ENCODE data around the gene MED4.

The MED4 gene

DNA sequence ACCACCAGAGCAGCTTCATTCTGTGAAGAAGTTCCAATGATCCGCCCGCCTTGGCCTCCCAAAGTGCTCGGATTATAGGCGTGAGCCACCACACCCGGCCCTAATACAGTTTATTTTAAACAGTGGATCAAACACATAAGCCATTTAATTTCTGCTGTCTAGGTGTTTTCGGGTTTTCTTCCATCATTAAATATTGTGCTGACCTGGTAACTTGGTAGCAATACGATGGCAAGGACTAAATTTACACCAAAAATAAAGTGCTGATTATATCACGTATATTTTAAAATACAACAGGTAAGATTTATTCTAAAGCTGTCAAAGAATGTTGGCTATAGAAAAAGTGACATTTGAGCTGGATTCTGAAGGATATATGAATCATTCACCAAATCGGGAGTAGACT is 1.3 kb downstream of the MED4 start:
- H3K4me1 ChIP-seq (ENCODE audit: low read length) = 0 out of 2 replicates have a peak, but pooled peaks cover 5% of the 10 kb centered on the region
- no peaks in the 10 kb centered on the region for H3F3A ChIP-seq (ENCODE audit: insufficient read depth, low read length)
- H3K9ac ChIP-seq (ENCODE audit: low read length) = no peak overlapping the region; the same call in 1 of the 2 replicates
- peak overlapping the region; percentile 86; the same call in 1 of the 2 replicates for H3K4me2 ChIP-seq (ENCODE audit: low read depth, low read length)
- peaks cover 3% of the 10 kb centered on the region; the same call in 1 of the 2 replicates for H4K20me1 ChIP-seq (ENCODE audit: insufficient read depth, low read length)
- TF ChIP-seq EZH2phosphoT487 (IDR thresholded peaks at IDR 0.05; ENCODE audit: low read length) (no peak), EZH2 (optimal IDR thresholded peaks at IDR 0.05; ENCODE audit: low read depth, low read length) (no peak)
- TF ChIP-seq, protein P1, sequence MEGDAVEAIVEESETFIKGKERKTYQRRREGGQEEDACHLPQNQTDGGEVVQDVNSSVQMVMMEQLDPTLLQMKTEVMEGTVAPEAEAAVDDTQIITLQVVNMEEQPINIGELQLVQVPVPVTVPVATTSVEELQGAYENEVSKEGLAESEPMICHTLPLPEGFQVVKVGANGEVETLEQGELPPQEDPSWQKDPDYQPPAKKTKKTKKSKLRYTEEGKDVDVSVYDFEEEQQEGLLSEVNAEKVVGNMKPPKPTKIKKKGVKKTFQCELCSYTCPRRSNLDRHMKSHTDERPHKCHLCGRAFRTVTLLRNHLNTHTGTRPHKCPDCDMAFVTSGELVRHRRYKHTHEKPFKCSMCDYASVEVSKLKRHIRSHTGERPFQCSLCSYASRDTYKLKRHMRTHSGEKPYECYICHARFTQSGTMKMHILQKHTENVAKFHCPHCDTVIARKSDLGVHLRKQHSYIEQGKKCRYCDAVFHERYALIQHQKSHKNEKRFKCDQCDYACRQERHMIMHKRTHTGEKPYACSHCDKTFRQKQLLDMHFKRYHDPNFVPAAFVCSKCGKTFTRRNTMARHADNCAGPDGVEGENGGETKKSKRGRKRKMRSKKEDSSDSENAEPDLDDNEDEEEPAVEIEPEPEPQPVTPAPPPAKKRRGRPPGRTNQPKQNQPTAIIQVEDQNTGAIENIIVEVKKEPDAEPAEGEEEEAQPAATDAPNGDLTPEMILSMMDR (IDR thresholded peaks at IDR 0.05; ENCODE audit: low read length) = no peak
- no peaks in the 10 kb centered on the region for H3K27me3 ChIP-seq (replicated peaks; ENCODE audit: insufficient read depth, low read length)
- no peaks in the 10 kb centered on the region for H3K9me2 ChIP-seq (replicated peaks; ENCODE audit: insufficient read depth, low read length)
- peaks cover 63% of the 10 kb centered on the region for H3K79me2 ChIP-seq (ENCODE audit: low read length)
- H3K27ac ChIP-seq (ENCODE audit: low read length) = no peak overlapping the region
- no peak for DNase-seq
- H3K36me3 ChIP-seq (replicated peaks; ENCODE audit: insufficient read depth, low read length) = no peaks in the 10 kb centered on the region
- no peaks in the 10 kb centered on the region for H3K9me3 ChIP-seq (replicated peaks; ENCODE audit: insufficient read depth, low read length)
- no peak overlapping the region for H2AFZ ChIP-seq (ENCODE audit: low read length)
- peak overlapping the region; percentile 83 for H3K4me3 ChIP-seq (ENCODE audit: low read length)

DNA sequence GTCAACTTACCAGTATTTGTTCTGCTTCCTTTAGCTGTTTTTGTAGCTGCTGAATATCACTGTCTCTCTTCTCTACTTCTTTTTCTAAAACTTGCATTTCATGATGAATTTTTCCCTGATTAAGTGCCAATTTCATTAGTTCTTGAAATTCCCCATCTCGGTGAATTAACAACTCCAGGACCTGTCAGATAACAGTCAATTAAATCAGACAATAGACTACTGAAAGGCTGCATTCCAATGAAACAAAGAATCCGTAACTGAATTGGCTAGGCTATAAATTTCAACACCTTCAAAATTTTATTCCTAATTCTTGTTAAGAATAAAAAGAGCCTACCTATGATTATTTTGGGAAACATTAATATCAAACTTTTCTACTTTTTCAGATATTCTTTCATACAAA is 8.6 kb downstream of the MED4 start:
- H4K20me1 ChIP-seq (ENCODE audit: insufficient read depth, low read length) = peaks cover 3% of the 10 kb centered on the region; the same call in 1 of the 2 replicates
- no peaks in the 10 kb centered on the region for H3K9me3 ChIP-seq (replicated peaks; ENCODE audit: insufficient read depth, low read length)
- H3K4me3 ChIP-seq (ENCODE audit: low read length) = no peak overlapping the region
- no peaks in the 10 kb centered on the region for H3K9me2 ChIP-seq (replicated peaks; ENCODE audit: insufficient read depth, low read length)
- no peak overlapping the region for H3K4me2 ChIP-seq (ENCODE audit: low read depth, low read length)
- H3K9ac ChIP-seq (ENCODE audit: low read length) = no peak overlapping the region
- H3K4me1 ChIP-seq (ENCODE audit: low read length) = no peaks in the 10 kb centered on the region
- no peaks in the 10 kb centered on the region for H3F3A ChIP-seq (ENCODE audit: insufficient read depth, low read length)
- H2AFZ ChIP-seq (ENCODE audit: low read length) = no peak overlapping the region
- TF ChIP-seq EZH2 (optimal IDR thresholded peaks at IDR 0.05; ENCODE audit: low read depth, low read length) (no peak), EZH2phosphoT487 (IDR thresholded peaks at IDR 0.05; ENCODE audit: low read length) (no peak)
- TF ChIP-seq, protein P1 (IDR thresholded peaks at IDR 0.05; ENCODE audit: low read length) = no peak
- H3K79me2 ChIP-seq (ENCODE audit: low read length) = peaks cover 36% of the 10 kb centered on the region
- no peak overlapping the region for H3K27ac ChIP-seq (ENCODE audit: low read length)
- no peak for DNase-seq
- H3K36me3 ChIP-seq (replicated peaks; ENCODE audit: insufficient read depth, low read length) = no peaks in the 10 kb centered on the region
- H3K27me3 ChIP-seq (replicated peaks; ENCODE audit: insufficient read depth, low read length) = no peaks in the 10 kb centered on the region

DNA sequence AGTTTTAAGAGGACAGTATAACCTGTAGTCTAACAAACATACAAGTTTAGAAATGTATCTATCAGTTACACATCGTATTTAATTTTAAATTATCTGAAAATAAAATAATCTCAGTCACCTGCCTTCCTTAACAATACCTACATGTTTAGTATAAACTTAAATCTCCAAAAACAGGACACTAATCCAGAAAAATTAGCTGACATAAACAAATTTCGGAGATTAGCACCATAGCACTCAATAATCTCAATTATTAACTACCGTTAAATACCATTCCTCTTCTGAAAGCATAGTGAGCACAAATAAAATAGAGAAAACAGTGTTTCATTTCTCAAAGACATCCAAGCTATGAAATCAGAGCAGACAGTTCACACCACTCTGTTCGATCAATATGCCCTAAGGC is 13.2 kb downstream of the MED4 start:
- Histone ChIP-seq H3K9me3 (replicated peaks; ENCODE audit: insufficient read depth, low read length) (no peaks in the 10 kb centered on the region), H3F3A (ENCODE audit: insufficient read depth, low read length) (peaks cover 5% of the 10 kb centered on the region; the same call in 1 of the 2 replicates), H3K27me3 (replicated peaks; ENCODE audit: insufficient read depth, low read length) (no peaks in the 10 kb centered on the region), H3K4me3 (ENCODE audit: low read length) (no peak overlapping the region), H3K4me1 (ENCODE audit: low read length) (peaks cover 4% of the 10 kb centered on the region), H3K4me2 (ENCODE audit: low read depth, low read length) (no peak overlapping the region), H3K9me2 (replicated peaks; ENCODE audit: insufficient read depth, low read length) (no peaks in the 10 kb centered on the region), H3K27ac (ENCODE audit: low read length) (no peak overlapping the region), H3K9ac (ENCODE audit: low read length) (no peak overlapping the region), H2AFZ (ENCODE audit: low read length) (no peak overlapping the region), H4K20me1 (ENCODE audit: insufficient read depth, low read length) (no peaks in the 10 kb centered on the region), H3K79me2 (ENCODE audit: low read length) (no peaks in the 10 kb centered on the region), H3K36me3 (replicated peaks; ENCODE audit: insufficient read depth, low read length) (no peaks in the 10 kb centered on the region; the same call in 1 of the 2 replicates)
- no peak for DNase-seq
- no peak for TF ChIP-seq EZH2 (optimal IDR thresholded peaks at IDR 0.05; ENCODE audit: low read depth, low read length)
- no peak for TF ChIP-seq EZH2phosphoT487 (IDR thresholded peaks at IDR 0.05; ENCODE audit: low read length)
- TF ChIP-seq, protein P1 (IDR thresholded peaks at IDR 0.05; ENCODE audit: low read length) = no peak

Data from MM.1S (cell line).